GM12874 (cell line): ENCODE data around the gene CAMKK1.

ENCODE experiments used
- TF ChIP-seq, protein P1 (sequence below): IDR thresholded peaks from 2 replicates; pipeline ENCODE4 v1.5.1; 2011; ENCODE audit warnings: low read depth, mild to moderate bottlenecking, control low read depth, low read length, moderate library complexity; ENCODE audit not compliant: insufficient read depth

The CAMKK1 gene

DNA sequence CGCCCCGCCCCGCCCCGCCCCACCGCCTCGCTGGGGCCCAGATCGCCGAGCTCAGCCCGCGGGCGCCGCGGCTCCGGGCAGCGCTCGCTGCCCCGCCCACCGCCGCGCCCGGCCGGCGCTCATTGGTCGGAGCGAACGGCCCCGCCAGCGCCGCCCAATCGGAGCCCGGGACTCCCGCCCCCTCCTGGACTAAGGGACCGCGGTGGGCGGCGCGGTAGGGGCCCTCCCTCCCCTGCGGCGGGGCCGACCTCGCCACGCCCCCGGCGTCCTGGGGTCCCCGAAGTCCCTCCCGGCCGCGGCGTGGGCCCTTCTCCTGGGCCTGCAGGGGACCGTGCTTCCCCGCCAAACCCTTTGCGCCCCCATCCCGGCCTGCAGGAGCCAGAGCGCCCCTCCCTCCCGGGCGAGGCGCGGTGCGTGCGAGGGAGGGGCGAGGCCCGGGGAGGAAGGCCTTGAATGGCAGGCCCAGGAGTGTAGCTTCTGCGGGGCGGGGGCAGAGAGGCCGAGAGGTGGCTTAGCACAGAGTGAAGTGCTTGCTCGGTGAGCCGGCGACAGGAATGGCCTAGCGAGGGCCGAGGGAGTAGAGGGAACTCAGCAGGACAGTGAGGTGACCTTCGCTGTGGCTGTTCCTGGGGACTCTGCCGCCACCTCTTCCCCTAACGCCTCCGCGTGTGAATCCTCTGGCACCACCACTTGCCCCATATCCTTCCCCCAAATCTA, at the start of gene CAMKK1:
TSS of gene CAMKK1 (minus strand) at position 51 of the 717 bp plus-strand sequence. CDS start 7,366 bp downstream, outside the sequence.
- TF ChIP-seq, protein P1, sequence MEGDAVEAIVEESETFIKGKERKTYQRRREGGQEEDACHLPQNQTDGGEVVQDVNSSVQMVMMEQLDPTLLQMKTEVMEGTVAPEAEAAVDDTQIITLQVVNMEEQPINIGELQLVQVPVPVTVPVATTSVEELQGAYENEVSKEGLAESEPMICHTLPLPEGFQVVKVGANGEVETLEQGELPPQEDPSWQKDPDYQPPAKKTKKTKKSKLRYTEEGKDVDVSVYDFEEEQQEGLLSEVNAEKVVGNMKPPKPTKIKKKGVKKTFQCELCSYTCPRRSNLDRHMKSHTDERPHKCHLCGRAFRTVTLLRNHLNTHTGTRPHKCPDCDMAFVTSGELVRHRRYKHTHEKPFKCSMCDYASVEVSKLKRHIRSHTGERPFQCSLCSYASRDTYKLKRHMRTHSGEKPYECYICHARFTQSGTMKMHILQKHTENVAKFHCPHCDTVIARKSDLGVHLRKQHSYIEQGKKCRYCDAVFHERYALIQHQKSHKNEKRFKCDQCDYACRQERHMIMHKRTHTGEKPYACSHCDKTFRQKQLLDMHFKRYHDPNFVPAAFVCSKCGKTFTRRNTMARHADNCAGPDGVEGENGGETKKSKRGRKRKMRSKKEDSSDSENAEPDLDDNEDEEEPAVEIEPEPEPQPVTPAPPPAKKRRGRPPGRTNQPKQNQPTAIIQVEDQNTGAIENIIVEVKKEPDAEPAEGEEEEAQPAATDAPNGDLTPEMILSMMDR = no peak

DNA sequence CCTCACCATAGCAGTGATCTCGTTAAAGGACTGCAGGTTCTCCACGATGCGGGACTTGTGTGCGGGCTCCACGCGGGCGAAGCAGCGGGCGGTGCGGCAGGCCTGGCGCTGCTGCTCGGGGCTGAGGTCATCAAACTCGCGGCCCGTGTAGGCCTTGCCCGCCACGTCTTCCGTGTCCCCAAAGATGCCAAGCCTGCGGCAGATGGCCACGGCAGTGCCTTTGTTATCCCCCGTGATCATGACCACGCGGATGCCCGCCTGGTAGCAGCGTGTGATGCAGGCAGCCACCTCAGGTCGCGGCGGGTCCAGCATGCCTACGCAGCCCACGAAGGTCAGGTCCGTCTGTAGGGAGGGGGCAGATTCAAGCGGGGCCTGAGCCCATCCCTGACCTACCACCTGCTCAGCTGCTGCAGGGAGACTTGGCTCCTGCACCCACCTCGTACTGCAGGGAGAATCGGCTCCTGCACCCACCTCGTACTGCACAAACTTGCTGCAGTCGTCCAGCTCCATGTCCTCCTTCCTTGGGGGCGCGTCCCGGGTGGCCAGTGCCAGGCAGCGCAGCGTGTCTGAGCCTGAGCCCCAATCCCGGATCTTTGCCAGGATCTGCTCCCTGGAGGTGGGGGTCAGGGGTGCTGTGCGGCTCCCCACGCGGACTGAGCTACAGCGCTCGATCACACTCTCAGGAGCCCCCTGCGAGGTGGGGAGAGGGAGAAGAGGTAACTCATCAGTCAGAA, 48.3 kb upstream of the CAMKK1 start:
- TF ChIP-seq, protein P1 = no peak

DNA sequence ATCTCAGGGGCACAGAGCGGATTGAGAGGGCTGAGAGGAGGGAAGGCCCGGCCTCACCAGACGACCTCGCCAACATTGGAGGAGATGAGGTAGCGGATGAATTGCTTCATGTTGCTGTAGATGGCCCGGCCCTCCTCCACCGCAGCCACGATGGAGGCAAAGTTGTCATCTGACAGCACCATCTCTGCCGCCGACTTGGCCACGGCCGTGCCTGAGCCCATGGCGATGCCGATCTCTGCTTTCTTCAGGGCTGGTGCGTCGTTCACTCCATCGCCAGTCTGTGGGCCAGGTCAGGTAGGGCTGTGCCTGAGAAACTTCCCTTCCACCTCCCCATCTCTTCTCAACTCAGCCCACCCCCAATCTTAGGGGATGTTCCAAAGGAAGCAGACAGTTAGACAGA, 44.5 kb upstream of the CAMKK1 start:
- TF ChIP-seq, protein P1 = no peak

DNA sequence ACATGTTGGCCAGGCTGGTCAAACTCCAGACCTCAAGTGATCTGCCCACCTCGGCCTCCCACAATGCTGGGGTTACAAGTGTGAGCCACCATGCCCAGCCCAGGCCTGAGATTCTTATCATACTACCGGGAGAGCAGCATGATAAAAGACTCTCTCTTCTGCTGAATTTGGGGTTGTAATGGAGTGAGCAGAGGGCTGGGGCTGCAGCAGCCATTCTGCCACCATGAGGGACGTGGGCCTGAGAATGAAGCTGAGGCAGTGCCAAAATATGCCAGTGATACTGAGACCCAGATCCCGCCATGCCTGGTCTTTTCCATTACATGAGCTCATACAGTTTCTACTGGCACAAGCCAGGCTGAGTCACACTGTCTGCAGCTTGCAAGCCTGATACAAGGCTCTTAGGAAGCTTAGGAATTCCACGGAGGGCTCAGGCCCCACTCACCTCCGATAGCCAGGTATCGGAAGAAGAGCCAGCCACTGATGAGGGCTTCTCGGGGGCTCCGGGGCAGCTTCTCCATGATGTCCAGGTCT, 43.0 kb upstream of the CAMKK1 start:
- TF ChIP-seq, protein P1 = no peak

DNA sequence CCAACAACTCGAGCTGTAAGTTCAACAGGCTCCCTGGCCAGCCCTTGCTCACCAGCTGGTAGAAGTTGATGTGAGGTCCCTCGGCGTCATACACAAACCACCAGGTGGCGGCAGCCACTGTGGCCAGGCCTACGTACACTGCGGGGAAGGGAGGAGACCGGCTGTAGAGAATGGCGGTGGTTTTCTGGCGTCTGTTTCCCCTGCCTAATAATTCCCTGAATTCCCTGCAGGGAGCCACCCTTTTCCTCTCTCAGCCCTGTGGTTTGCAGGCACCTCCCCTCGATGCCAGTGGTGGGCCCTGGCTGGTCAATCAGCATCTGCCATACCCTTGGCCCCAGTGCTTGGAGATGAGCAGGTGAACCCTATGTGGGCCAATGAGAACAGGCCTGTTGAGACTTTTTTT, 42.3 kb upstream of the CAMKK1 start:
- TF ChIP-seq, protein P1 = peak; percentile 64

DNA sequence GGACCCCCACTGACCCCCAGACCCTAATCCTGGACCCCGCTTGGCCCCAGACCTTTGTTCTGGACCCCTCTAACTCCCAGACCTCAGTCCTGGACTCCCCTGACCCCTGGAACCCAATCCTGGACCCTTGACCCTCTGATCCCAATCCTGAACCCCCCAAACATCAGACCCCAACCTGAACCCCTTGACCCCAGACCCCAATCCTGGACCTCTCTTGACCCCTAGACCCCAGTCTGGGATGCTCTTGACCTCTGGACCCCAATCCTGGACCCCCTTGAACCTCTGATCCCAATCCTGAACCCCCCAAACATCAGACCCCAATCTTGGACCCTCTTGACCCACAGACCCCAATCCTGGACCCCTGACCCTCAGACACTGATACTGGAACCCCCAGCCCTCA, 36.9 kb upstream of the CAMKK1 start:
- TF ChIP-seq, protein P1 = no peak

DNA sequence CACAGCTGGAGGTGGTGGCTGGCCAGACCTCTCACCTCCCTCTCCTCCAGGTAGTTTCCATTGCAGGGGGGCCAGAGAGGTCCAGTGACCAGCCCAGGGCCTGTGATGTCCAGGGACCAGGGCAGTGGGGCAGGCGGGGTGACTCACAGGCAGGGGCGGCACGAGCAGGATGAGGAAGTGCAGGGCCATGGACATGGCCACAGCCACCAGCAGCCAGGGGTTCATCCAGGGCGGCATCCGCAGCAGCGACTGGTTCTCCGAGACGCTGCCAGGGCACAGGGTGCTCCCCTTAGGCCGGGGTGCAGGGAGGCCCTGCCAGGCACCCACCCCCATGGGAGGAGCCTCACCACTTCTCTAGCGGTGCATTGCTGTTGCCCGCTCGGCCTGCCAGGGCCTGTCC, 36.3 kb upstream of the CAMKK1 start:
- TF ChIP-seq, protein P1 = no peak
